ENCODE results near the gene PKNOX2. TPM values are rescaled to one million over a fixed set of nuclear protein-coding genes. Genes with fewer than 3 reads are reported as not detected.

PKNOX2 gene
- total RNA-seq, 1 experiment from 2014 or later, result 15.3 TPM

- Histone ChIP-seq H3K36me3 (no peaks in the 10 kb centered on the region), H3K27me3 (no peaks in the 10 kb centered on the region), H3K4me3 (no peak overlapping the region), H3K9me3 (no peaks in the 10 kb centered on the region)
- DNase-seq, result no peak
These were observed 17.3 kb upstream of the PKNOX2 start for GRCh38 chr11:125147280-125147679.

- H3K4me3 ChIP-seq, result no peak overlapping the region
- H3K27me3 ChIP-seq, result no peaks in the 10 kb centered on the region
- H3K36me3 ChIP-seq, result no peaks in the 10 kb centered on the region
- no peak for DNase-seq
- H3K9me3 ChIP-seq, result no peaks in the 10 kb centered on the region
These were observed 16.5 kb upstream of the PKNOX2 start for GRCh38 chr11:125148011-125148410.

DNA sequence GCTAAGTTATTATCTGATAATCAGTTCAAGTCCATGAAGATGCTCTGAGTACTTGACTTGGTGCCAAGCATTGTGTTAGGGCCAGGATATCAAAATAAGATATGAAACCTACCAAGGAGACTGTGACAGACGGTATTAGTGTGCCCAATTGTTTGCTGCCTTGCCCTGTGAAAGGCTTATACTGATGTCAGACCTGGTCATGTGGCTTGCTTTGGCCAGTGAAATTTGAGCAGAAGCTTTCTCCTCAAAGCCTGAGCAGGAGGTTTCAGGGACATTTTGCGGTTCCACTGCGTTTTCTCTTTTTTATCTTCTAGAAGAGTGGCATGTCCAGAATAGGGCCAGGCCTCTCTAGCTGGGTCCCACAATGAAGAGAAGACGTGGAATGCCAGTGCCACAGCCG lies 15.8 kb upstream of the PKNOX2 start:
- H3K9me3 ChIP-seq, result no peaks in the 10 kb centered on the region
- H3K4me3 ChIP-seq, result no peak overlapping the region
- no peaks in the 10 kb centered on the region for H3K27me3 ChIP-seq
- DNase-seq, result no peak
- H3K36me3 ChIP-seq, result no peaks in the 10 kb centered on the region

DNA sequence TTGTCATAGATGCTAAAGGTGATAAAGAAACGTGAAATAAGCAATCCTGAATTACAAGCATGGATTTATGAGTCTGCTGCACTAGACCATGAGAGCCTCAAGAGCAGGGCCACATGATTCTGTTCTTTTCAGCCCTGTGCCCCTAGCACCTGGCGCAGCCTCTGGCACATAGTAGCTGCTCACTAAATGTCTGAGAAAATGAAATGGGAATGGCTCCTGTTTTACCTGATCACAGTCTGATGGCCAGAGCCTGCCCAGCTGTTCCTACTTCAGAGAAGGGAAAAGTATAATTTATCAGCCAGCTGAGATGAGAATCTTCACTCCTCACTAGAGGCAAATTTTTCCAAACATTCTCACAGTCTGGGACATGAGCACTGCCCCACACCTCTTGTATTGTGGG lies 10.7 kb upstream of the PKNOX2 start:
- Histone ChIP-seq H3K27me3 (no peaks in the 10 kb centered on the region), H3K9me3 (0 out of 2 replicates have a peak, but pooled peaks cover 2% of the 10 kb centered on the region), H3K4me3 (no peak overlapping the region), H3K36me3 (no peaks in the 10 kb centered on the region)
- no peak for DNase-seq

GRCh38 chr11:125154378-125155099 lies 10.0 kb upstream of the PKNOX2 start:
- DNase-seq, result no peak
- H3K27me3 ChIP-seq, result no peaks in the 10 kb centered on the region
- H3K9me3 ChIP-seq, result 0 out of 2 replicates have a peak, but pooled peaks cover 2% of the 10 kb centered on the region
- H3K36me3 ChIP-seq, result no peaks in the 10 kb centered on the region
- no peak overlapping the region for H3K4me3 ChIP-seq

DNA sequence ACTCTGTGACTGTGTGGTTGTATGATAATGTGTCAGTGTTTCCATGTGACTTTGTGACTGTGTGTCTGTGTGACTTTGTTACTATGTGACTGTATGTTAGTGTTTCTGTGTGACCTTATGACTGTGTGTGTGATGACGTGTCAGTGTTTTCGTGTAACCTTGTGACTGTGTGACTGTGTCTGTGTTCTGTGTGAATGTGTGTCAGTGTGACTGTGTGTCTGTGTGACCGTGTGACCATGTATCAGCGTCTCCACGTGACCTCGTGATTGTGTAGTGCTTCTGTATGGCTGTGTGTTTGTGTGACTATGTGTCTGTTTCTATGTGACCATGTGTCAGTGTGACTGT lies 9.5 kb upstream of the PKNOX2 start:
- H3K27me3 ChIP-seq, result no peaks in the 10 kb centered on the region
- 0 out of 2 replicates have a peak, but pooled peaks cover 2% of the 10 kb centered on the region for H3K9me3 ChIP-seq
- DNase-seq, result no peak
- H3K4me3 ChIP-seq, result no peak overlapping the region
- no peaks in the 10 kb centered on the region for H3K36me3 ChIP-seq

DNA sequence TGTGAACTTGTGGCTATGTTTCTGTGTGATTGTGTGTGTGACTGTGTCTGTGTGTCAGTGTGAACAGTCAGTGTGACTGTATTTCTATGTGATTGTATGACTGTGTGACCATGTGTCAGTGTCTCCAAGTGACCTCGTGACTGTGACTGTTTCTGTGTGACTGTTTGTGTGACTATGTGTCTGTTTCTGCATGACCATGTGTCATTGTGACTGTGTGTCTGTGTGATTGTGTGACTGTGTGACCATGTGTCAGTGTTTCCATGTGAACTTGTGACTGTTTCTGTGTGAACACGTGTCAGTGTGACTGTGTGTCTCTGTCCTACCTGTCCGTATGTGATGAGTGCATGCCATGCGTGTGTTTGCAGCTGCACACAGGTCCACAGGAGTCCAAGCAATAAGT lies 8.8 kb upstream of the PKNOX2 start:
- DNase-seq, result no peak
- no peaks in the 10 kb centered on the region for H3K36me3 ChIP-seq
- H3K4me3 ChIP-seq, result no peak overlapping the region
- no peaks in the 10 kb centered on the region for H3K27me3 ChIP-seq
- 0 out of 2 replicates have a peak, but pooled peaks cover 2% of the 10 kb centered on the region for H3K9me3 ChIP-seq

GRCh38 chr11:125156346-125157117 lies 8.0 kb upstream of the PKNOX2 start:
- Histone ChIP-seq H3K9me3 (0 out of 2 replicates have a peak, but pooled peaks cover 2% of the 10 kb centered on the region), H3K27me3 (no peaks in the 10 kb centered on the region)
- DNase-seq, result no peak

DNA sequence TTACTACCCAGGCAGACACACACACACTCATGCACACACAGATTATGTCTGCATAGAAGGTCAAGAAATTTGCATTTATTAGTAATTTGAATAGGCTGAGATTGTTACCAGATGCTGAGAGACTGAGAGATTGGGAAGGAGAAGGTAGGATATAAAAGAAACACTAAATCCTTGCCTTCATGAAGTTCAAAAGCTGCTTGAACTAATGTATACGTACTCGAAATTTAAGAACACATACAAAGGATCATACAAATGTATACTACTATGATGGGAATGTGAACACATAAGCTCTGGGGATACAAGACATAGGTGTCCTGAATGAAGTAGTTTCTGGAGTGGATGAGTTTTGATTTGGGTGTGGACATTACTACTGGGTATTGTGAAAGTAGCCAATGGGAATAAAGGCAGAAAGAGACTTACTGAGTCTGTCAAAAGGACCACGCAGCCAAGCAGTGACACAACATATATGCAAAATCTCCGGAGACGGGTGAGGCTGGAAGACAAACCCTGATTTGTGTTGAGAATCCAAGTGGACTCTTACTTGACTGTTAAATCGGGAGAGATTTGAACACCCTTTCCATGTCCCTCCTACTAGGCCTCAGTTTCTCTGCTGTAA lies 7.3 kb upstream of the PKNOX2 start:
- Histone ChIP-seq H3K9me3 (0 out of 2 replicates have a peak, but pooled peaks cover 2% of the 10 kb centered on the region), H3K36me3 (no peaks in the 10 kb centered on the region), H3K4me3 (no peak overlapping the region), H3K27me3 (no peaks in the 10 kb centered on the region)
- no peak for DNase-seq

More at GRCh38 chr11:125156346-125157117, 8.0 kb upstream of the PKNOX2 start:
- H3K4me3 ChIP-seq, result no peak overlapping the region
- H3K36me3 ChIP-seq, result no peaks in the 10 kb centered on the region

GRCh38 chr11:125157953-125158680 lies 6.4 kb upstream of the PKNOX2 start:
- Histone ChIP-seq H3K9me3 (0 out of 2 replicates have a peak, but pooled peaks cover 2% of the 10 kb centered on the region), H3K27me3 (no peaks in the 10 kb centered on the region), H3K4me3 (no peak overlapping the region), H3K36me3 (no peaks in the 10 kb centered on the region)
- no peak for DNase-seq

- H3K27me3 ChIP-seq, result no peaks in the 10 kb centered on the region
- peaks cover 6% of the 10 kb centered on the region for H3K36me3 ChIP-seq
These were observed 1.8 kb upstream of the PKNOX2 start for GRCh38 chr11:125162743-125163142.

GRCh38 chr11:125163431-125164063 lies 1.0 kb upstream of the PKNOX2 start:
- no peaks in the 10 kb centered on the region for H3K9me3 ChIP-seq
- DNase-seq, result no peak
- no peaks in the 10 kb centered on the region for H3K27me3 ChIP-seq
- H3K4me3 ChIP-seq, result peak overlapping the region; percentile 84
- H3K36me3 ChIP-seq, result peaks cover 7% of the 10 kb centered on the region

More at GRCh38 chr11:125162743-125163142, 1.8 kb upstream of the PKNOX2 start:
- Histone ChIP-seq H3K9me3 (no peaks in the 10 kb centered on the region), H3K4me3 (no peak overlapping the region)
- no peak for DNase-seq

- no peak for DNase-seq
- H3K4me3 ChIP-seq, result peak overlapping the region; percentile 84
- no peaks in the 10 kb centered on the region for H3K27me3 ChIP-seq
These were observed 495 bp upstream of the PKNOX2 start for GRCh38 chr11:125164091-125164421.

DNA sequence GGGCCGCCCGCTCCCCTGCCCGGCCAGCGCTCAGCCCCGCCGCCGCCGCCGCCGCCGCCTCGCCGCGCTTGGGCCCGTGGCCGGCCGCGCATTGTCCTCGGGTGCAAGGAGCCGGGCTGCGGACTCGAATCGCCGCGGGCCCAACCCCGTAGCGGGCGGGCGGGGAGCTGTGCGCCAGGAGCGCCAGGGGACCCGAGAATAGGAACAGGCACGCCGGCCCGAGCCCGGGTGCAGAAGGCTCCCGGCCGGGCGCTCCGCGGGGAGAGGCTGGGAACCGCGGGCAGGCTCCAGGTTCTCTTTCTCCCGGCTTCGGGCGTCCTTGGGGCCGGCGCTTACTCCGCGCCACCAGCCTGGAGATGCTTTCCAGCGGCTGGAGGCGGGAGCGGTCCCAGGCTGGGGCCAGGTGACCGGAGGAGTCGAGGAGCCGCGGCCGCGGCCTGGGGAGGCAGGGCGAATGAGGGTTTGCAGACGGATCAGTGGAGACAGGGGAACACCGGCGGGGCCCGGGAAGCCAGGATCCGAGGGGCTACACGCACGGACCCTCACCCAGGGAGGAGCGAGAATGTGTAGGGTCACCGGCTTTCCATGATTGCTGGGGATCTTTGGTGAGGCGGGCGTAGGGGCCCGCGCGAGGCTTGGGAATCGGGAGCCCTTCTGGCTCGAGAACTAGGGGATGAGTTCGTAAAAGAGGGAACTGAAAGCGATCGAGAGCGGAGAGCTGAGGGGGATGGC lies 726 bp downstream of the PKNOX2 start:
- peak; percentile 31 for DNase-seq
- Histone ChIP-seq H3K36me3 (peaks cover 7% of the 10 kb centered on the region), H3K9me3 (no peaks in the 10 kb centered on the region), H3K27me3 (no peaks in the 10 kb centered on the region), H3K4me3 (peak overlapping the region; percentile 84)

More at GRCh38 chr11:125164091-125164421, 495 bp upstream of the PKNOX2 start:
- Histone ChIP-seq H3K9me3 (no peaks in the 10 kb centered on the region), H3K36me3 (peaks cover 7% of the 10 kb centered on the region)

- Histone ChIP-seq H3K36me3 (peaks cover 9% of the 10 kb centered on the region), H3K27me3 (no peaks in the 10 kb centered on the region), H3K9me3 (no peaks in the 10 kb centered on the region), H3K4me3 (peak overlapping the region; percentile 84)
- no peak for DNase-seq
These were observed 1.6 kb downstream of the PKNOX2 start for GRCh38 chr11:125165843-125166763.
